Keratinocyte (primary cell): ENCODE results near the gene GRAMD1B. TPM values are rescaled to one million over a fixed set of nuclear protein-coding genes. Genes with fewer than 3 reads are reported as not detected.

Experiments
- DNase-seq: peaks from one replicate; pipeline ENCODE4 v3.0.0-alpha.2; 2011; ENCODE audit warnings: low read depth, missing footprints, low spot score
- FAIRE-seq: peaks from 2 replicates; lab custom pipeline; 2011; peaks lifted over from hg19 to GRCh38; lab: Jason Lieb, UNC
- H2AFZ ChIP-seq: 2 replicates; pipeline ENCODE4 v1.6.0; 2012; ENCODE audit warnings: low read length, control low read depth, inconsistent platforms; ENCODE audit not compliant: control insufficient read depth
- H3K27ac ChIP-seq: 2 replicates; pipeline ENCODE4 v1.5.1; 2011; ENCODE audit warnings: low read length; ENCODE audit not compliant: control insufficient read depth, insufficient read depth
- H3K27me3 ChIP-seq: 3 replicates; pipeline ENCODE4 v1.6.0; 2011; ENCODE audit warnings: low read length; ENCODE audit not compliant: control insufficient read depth, insufficient read depth; ENCODE audit errors: extremely low read depth
- H3K36me3 ChIP-seq, 2 experiments: 2 replicates in 1 of 2; 3 replicates in 1 of 2; pipeline ENCODE4 v1.5.1; 2011; ENCODE audit warnings: low read length in 2 of 2, mild to moderate bottlenecking in 1 of 2; ENCODE audit not compliant: control insufficient read depth in 2 of 2, insufficient read depth in 2 of 2; ENCODE audit errors: extremely low read depth in 1 of 2
- H3K4me1 ChIP-seq: 3 replicates; pipeline ENCODE4 v1.5.1; 2011; ENCODE audit warnings: low read length; ENCODE audit not compliant: control insufficient read depth, insufficient read depth; ENCODE audit errors: extremely low read depth
- H3K4me2 ChIP-seq: 3 replicates; pipeline ENCODE4 v1.6.0; 2011; ENCODE audit warnings: low read depth, low read length; ENCODE audit not compliant: control insufficient read depth, insufficient read depth; ENCODE audit errors: extremely low read depth
- H3K4me3 ChIP-seq, 3 experiments: fragments of 200-600 bp in 1 of 3; sonication (generic) in 1 of 3; 2 replicates in 2 of 3; 3 replicates in 1 of 3; pipeline ENCODE4 v1.5.1; 2011 to 2016; ENCODE audit warnings: low read length in 3 of 3, mild to moderate bottlenecking in 3 of 3, control low read depth in 2 of 3, inconsistent platforms in 1 of 3, low read depth in 1 of 3, mixed read lengths in 1 of 3, mixed run types in 1 of 3, moderate library complexity in 1 of 3; ENCODE audit not compliant: control insufficient read depth in 2 of 3, insufficient read depth in 2 of 3; ENCODE audit errors: extremely low read depth in 1 of 3
- H3K79me2 ChIP-seq: 2 replicates; pipeline ENCODE4 v1.6.0; 2012; ENCODE audit warnings: low read length; ENCODE audit not compliant: control insufficient read depth, insufficient read depth
- H3K9ac ChIP-seq: 3 replicates; pipeline ENCODE4 v1.6.0; 2011; ENCODE audit warnings: low read length; ENCODE audit not compliant: control insufficient read depth, insufficient read depth; ENCODE audit errors: extremely low read depth
- H3K9me1 ChIP-seq: 3 replicates; pipeline ENCODE4 v1.6.0; 2011; ENCODE audit warnings: low read length; ENCODE audit not compliant: control insufficient read depth, insufficient read depth; ENCODE audit errors: extremely low read depth
- H3K9me3 ChIP-seq: 2 replicates; pipeline ENCODE4 v1.5.1; 2012; ENCODE audit warnings: low read depth, low read length; ENCODE audit not compliant: control insufficient read depth
- H4K20me1 ChIP-seq: 3 replicates; pipeline ENCODE4 v1.6.0; 2011; ENCODE audit warnings: low read length; ENCODE audit not compliant: control insufficient read depth, insufficient read depth; ENCODE audit errors: extremely low read depth
- CTCF ChIP-seq, 3 experiments: IDR thresholded peaks in 1 of 3; conservative IDR thresholded peaks in 1 of 3; optimal IDR thresholded peaks in 1 of 3; 2 replicates in 2 of 3; 3 replicates in 1 of 3; pipeline versions ENCODE3 to v1.5.1; 2011; ENCODE audit warnings: low read length in 3 of 3, mild to moderate bottlenecking in 3 of 3, moderate library complexity in 2 of 3, control low read depth in 1 of 3, inconsistent platforms in 1 of 3; ENCODE audit not compliant: insufficient read depth in 2 of 3; ENCODE audit errors: extremely low read depth in 1 of 3
- EZH2 ChIP-seq: IDR thresholded peaks from one replicate; pipeline ENCODE4 v1.6.1; 2012; ENCODE audit warnings: inconsistent platforms, mild to moderate bottlenecking, low read length, moderate library complexity
- dilution Hi-C: fragments of 300-500 bp; cut with MboI; formaldehyde crosslinking; loops from one replicate; pipeline ENCODE4 v1.7.0; 2020; ENCODE audit warnings: low sequenced_read_pairs; ENCODE audit not compliant: extremely low pct_ligation_motif_present
- polyA plus RNA-seq, 5 experiments: library from polyadenylated mRNA; depleted of rRNA in 3 of 5; stranded (reverse) in 3 of 5; stranded (forward) in 1 of 5; unstranded in 1 of 5; fragments of >200 nt; gene quantifications; 1 replicate in 1 of 5; 2 replicates in 3 of 5; 3 replicates in 1 of 5; pipeline versions ENCODE4 v1.2.1 to v1.2.3, GENCODE V29; 2011 to 2012; ENCODE audit warnings: missing spikeins in 2 of 5, low read depth in 1 of 5, low replicate concordance in 1 of 5

Gene GRAMD1B
- polyA plus RNA-seq, 1 donor (not counting 4 experiments of a cell fraction or from before 2014, with no cell fraction given): 0.04 TPM

- H3K4me3 ChIP-seq: no peak overlapping the region
- no peaks in the 10 kb centered on the region for H3K9me1 ChIP-seq
- dilution Hi-C loops: no loop called here
- no peaks in the 10 kb centered on the region for H3K9me3 ChIP-seq
- no peaks in the 10 kb centered on the region for H3K36me3 ChIP-seq
- H3K4me1 ChIP-seq: no peaks in the 10 kb centered on the region
- H3K27ac ChIP-seq: no peak overlapping the region
- H4K20me1 ChIP-seq: no peaks in the 10 kb centered on the region
- TF ChIP-seq EZH2 (no peak), CTCF (optimal IDR thresholded peaks at IDR 0.05 in 1 of 3, IDR thresholded peaks at IDR 0.05 in 1 of 3, conservative IDR thresholded peaks at IDR 0.05 in 1 of 3; ENCODE audit: extremely low read depth in 1 of 3, insufficient read depth in 2 of 3, low read length in 3 of 3) (no peak)
- FAIRE-seq (no peak), DNase-seq (no peak)
- H3K27me3 ChIP-seq: no peaks in the 10 kb centered on the region
- H3K79me2 ChIP-seq: no peaks in the 10 kb centered on the region
- H3K9ac ChIP-seq: no peak overlapping the region
- no peak overlapping the region for H3K4me2 ChIP-seq
- H2AFZ ChIP-seq: no peak overlapping the region
Measured at GRCh38 chr11:123406441-123407129, 23.5 kb upstream of the GRAMD1B start.

GRCh38 chr11:123407130-123407995 is 22.7 kb upstream of the GRAMD1B start:
- Histone ChIP-seq H3K4me2 (peak overlapping the region; percentile 57), H3K9ac (no peak overlapping the region), H3K4me3 (no peak overlapping the region), H3K36me3 (no peaks in the 10 kb centered on the region), H3K27me3 (no peaks in the 10 kb centered on the region), H3K79me2 (no peaks in the 10 kb centered on the region), H3K9me1 (no peaks in the 10 kb centered on the region), H4K20me1 (no peaks in the 10 kb centered on the region), H3K9me3 (no peaks in the 10 kb centered on the region), H3K27ac (no peak overlapping the region), H2AFZ (no peak overlapping the region), H3K4me1 (no peaks in the 10 kb centered on the region)
- TF ChIP-seq EZH2 (no peak), CTCF (optimal IDR thresholded peaks at IDR 0.05 in 1 of 3, IDR thresholded peaks at IDR 0.05 in 1 of 3, conservative IDR thresholded peaks at IDR 0.05 in 1 of 3; ENCODE audit: extremely low read depth in 1 of 3, insufficient read depth in 2 of 3, low read length in 3 of 3) (peak; percentile 72 to 81 (median 78))
- DNase-seq (peak; percentile 7), FAIRE-seq (peak; percentile 32)
- dilution Hi-C loops: no loop called here
